Measurements from ENCODE around the gene PPEF2.
"Not testable (repeated sequence)": the region's sequence is repeated elsewhere in the genome, so short reads cannot be mapped to it uniquely, and the experiment has no call there.

Gene PPEF2, protein sequence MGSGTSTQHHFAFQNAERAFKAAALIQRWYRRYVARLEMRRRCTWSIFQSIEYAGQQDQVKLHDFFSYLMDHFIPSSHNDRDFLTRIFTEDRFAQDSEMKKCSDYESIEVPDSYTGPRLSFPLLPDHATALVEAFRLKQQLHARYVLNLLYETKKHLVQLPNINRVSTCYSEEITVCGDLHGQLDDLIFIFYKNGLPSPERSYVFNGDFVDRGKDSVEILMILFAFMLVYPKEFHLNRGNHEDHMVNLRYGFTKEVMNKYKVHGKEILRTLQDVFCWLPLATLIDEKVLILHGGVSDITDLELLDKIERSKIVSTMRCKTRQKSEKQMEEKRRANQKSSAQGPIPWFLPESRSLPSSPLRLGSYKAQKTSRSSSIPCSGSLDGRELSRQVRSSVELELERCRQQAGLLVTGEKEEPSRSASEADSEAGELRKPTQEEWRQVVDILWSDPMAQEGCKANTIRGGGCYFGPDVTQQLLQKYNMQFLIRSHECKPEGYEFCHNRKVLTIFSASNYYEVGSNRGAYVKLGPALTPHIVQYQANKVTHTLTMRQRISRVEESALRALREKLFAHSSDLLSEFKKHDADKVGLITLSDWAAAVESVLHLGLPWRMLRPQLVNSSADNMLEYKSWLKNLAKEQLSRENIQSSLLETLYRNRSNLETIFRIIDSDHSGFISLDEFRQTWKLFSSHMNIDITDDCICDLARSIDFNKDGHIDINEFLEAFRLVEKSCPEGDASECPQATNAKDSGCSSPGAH

DNA sequence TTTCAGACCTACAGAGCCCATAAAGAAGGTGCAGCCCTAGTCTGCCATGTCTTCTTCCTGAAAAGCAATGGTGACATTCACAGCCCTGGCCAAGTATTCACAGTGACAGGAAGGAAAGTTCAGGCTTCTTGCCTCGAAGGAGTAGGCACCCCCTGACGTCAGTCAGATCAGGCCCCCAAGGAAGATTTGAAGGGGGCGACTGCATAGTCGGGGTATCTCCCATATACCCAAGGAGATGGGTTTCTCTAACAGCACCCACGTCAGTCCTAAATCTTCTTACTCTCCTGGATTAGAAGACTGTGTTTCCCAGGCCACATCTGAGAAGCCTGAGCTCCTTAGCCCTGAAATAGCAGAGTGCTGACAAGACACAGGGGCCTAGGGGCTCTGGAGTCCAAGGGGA lies at the start of gene PPEF2:
Gene PPEF2, minus strand, starts transcription at position 101 of the 400 bp plus-strand sequence. CDS start 6,127 bp downstream, outside the sequence.
- DNase-seq: no peak

GRCh38 chr4:75950213-75950815 lies 48.1 kb upstream of the PPEF2 start:
- no peak for DNase-seq

DNA sequence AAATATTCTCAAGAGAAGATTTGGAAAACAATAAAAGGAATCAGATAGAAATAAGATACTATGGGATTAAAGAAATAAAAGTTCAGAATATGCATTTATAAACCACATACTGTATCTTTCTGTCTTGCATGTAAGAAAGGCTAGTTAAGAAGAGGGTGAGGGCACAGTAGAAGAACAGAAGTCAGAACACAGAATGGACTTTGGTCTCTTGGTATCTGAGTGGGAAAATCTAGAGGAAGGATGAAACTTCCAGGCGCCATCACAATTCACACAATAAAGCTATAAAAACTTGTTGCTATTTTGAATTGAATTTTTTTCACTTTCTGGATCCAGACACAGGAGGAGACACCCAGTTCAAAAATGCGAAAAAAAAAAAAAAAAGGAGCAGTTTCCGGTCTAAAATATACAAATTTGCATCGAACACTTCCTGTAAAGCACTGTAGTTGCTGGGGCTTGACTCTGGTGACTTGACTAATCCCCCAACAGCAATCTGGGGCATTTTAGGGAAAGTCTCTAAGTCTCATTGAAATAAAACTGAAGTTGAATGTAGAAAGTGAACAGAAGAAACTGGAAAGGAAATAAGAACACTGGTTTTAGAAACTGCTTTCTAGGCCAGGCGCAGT lies 46.7 kb upstream of the PPEF2 start:
- DNase-seq: no peak

DNA sequence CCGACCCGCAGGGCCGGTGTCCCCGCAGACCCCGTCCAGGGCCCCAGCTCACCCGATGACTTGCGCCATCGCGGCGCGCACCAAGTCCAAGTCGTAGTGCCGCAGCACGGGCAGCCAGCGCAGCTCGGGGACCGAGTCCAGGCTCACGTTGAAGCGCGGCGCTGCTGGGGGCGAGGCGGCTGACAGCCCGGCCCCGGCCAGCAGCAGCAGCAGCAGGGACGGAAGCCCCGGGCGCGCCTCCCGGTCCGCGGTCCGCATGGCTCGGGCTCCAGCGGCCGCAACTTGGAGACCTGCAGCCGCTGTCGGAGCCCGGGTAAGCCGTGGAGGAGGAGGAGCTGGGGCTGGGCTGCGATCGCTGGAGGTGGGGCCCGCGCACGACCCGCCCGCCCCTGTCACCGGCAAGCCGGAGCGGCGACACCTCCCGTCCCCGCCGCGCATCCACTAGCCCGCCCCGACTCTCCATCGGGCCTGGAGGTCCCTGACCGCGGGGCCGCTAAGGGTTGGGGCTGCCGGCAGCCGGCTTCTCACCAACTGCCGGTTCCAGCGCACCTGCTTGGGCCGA lies 38.5 kb upstream of the PPEF2 start, which contains the start of gene NAAA:
Gene NAAA, minus strand, starts transcription at position 322 of the 562 bp plus-strand sequence. Its CDS starts 64 bp downstream, at position 258.
- peak; percentile 75 for DNase-seq

DNA sequence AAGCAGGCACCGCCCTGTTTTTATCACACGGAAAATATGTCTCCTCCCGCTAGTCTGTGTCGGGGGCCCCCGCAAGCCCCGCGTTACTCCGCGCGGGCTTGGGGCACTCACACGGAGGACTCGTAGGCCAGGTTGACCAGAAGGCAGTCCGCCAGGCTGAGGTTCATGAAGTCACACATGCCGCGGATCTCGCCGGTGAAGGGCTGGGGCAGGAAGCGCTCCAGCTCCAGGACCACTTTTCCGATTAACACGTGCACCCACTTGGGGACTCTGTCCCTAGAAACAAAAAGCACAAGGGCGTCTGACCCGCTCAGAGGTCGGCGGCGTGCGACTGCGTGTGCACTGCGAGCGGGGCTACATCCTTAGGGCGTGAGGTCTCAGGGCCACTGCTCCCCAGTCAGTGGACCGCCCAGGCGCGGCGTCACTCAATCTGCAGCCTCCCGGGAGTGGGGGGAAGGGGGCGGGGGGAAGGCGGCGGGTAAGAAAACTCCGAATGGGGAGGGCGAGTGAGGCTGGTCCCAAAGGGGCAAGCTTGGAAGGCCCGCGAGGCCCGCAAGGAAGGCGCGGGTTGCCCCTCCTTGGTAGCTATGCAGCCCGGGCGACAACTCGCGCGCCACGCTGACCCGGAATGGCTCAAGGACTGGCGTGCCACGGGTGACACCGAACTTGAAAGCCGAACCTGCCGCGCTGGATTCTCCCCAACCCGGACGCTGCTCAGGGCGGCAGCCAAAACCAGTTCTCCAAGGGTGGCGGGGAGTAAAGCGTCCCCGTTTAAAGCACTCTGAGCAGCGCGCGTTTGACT lies 37.8 kb upstream of the PPEF2 start:
- DNase-seq: peak; percentile 80

- DNase-seq: no peak
These were observed 33.4 kb upstream of the PPEF2 start for GRCh38 chr4:75935628-75936027.

- DNase-seq: no peak
These were observed 27.9 kb upstream of the PPEF2 start for GRCh38 chr4:75930152-75930551.

GRCh38 chr4:75924916-75925315 lies 22.7 kb upstream of the PPEF2 start:
- not testable (repeated sequence) for DNase-seq

- no peak for DNase-seq
These were observed 22.1 kb upstream of the PPEF2 start for GRCh38 chr4:75924309-75924827.

DNA sequence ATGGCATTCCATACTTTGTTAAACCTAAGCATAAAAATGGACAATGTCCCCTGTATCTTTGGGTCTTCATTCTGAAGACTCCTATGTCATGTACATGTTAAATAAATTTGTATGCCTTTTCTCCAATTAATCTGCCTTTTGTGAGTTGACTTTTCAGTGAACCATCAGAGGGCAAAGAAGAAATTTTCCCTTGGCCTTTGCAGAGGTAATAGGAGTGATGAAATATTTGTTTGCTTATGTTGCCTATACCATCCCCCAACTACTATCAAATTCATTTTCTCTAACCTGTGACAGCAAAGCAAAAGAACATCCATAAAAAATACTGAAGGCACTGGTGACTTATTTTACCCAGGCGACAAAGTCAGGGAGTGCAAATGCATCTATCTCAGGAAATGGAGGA lies 20.3 kb upstream of the PPEF2 start:
- DNase-seq: no peak

DNA sequence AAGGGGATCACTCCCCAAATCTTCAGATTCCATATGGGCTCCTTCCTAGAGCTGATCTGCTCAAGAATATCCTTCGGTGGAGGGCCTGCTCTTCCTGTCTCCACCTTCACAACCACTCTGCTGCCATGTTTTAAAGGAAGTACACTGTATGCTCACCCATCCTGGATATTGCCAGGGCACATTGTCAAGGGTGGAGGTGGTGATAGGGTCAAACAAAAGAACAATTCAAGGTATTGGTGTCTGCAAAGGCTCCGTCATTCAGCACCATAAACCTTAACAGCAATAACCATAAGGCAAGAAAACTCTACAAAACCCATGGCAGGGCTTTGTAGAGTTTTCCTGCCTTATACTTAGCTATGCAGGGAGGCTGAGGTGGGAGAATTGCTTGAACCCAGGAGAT lies 19.7 kb upstream of the PPEF2 start:
- DNase-seq: no peak

- no peak for DNase-seq
These were observed 18.1 kb upstream of the PPEF2 start for GRCh38 chr4:75920327-75920726.

DNA sequence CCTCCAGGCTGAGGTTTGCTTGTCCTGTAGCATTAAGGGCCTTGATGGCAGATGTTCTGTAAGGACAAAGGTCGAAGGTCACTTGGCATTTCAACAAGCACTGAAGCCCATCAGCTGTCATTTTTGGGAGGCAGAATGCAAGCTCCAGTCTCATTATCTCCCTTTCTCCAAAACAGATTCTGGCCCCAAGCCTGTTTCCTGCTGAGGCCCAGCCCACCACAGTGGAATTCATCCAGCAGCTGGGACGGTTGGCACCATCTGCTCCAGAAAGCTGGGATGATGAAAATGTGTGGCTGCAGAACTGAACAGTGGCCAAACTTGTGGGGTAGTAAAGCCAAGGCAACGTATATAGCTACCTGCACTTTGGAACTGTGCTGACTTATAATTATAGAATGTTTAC lies 17.7 kb upstream of the PPEF2 start:
- DNase-seq: no peak

DNA sequence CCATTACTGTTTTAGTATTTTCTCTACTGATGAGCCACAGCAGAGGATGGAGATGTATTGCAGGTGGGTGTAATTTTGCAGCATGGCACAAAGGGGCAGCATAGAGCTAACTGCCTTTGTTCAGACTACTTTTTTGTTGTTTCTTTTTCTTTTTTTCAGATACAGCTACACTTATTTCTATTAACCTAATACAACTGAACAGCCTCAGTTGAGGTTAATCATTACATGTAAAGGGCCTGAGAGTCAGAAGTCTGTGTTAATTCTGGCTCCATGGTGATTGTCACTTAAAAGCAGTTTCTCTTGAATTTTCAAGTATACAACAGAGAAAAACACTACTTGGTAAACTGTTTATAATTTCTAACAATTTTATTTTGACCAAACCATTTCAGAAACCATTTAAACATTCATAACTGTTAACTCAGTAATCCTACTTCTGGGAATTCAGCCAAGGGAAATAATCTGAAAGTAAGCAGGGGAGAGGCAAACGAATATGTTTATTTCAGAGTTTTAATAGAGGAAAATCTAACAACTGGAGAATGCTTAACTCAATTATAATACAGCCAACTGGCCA lies 13.9 kb upstream of the PPEF2 start:
- DNase-seq: peak; percentile 73

DNA sequence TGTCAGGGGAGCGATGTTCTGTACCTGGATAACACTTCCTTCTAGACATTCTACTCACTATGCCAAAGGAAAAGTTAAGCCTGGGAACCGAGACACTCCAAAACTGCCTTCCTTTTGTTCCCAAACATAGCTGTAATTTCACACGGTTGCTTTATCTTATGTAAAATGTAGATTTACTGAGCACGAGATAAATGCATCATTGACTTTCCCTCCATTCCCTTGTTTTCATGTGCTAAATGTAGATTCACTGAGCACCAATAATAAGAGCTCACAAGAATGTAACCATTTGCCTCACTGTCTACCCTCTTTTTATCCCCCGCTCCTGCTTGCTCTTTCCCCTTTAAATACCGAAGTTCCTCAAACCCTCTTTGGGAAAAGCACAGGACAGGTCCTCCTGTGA lies 10.7 kb upstream of the PPEF2 start:
- DNase-seq: no peak

- DNase-seq: not testable (repeated sequence)
These were observed 8.6 kb upstream of the PPEF2 start for GRCh38 chr4:75910831-75911230.

DNA sequence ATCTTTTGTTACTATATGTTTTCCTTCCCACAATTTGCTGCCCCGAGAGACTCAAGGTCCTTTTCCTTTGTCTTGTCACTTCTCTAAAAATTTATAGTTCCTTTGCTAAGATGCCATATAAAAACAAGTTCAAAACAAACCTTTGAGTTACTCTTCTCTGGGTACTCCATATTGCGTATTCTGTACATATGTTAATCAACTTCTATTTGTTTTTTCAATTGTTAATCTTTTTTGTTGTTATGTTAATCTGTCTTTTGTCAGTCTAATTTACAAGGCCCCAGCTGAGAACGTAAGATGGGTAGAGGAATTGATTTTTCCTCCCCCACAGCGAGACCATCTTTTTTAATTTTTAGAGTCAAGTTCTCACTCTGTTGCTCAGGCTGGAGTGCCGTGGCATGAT lies 7.2 kb upstream of the PPEF2 start:
- DNase-seq: no peak

- peak; percentile 42 for DNase-seq
These were observed 6.3 kb upstream of the PPEF2 start for GRCh38 chr4:75908555-75908954.

GRCh38 chr4:75907966-75908365 lies 5.7 kb upstream of the PPEF2 start:
- peak; percentile 41 for DNase-seq

- DNase-seq: no peak
These were observed 1.8 kb upstream of the PPEF2 start for GRCh38 chr4:75904076-75904475.

DNA sequence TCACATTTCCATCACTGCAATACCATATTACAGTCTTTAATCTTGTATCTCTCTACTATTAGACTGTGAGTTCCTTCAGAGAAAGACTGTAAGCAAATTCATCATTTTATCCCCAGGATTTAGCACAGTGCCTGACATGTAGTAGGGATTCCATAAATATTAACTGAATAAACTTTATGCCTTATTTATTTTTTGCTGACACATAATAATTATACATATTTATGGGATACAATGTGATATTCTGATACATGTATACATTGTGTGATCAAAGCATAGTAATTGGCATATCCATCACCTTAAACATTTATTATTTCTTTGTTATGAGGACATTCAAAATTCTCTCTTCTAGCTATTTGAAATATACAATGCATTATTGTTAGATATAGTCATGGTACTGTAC lies 3.7 kb downstream of the PPEF2 start:
- no peak for DNase-seq
